GM03348 (cell line): ENCODE data around the gene PSMD3.
A peak's percentile ranks its signal among the peaks of the same experiment; 100 is the strongest.

Source experiments
- DNase-seq: peaks from one replicate; pipeline ENCODE4 v3.0.0; 2012; ENCODE audit warnings: low spot score

PSMD3 gene

DNA sequence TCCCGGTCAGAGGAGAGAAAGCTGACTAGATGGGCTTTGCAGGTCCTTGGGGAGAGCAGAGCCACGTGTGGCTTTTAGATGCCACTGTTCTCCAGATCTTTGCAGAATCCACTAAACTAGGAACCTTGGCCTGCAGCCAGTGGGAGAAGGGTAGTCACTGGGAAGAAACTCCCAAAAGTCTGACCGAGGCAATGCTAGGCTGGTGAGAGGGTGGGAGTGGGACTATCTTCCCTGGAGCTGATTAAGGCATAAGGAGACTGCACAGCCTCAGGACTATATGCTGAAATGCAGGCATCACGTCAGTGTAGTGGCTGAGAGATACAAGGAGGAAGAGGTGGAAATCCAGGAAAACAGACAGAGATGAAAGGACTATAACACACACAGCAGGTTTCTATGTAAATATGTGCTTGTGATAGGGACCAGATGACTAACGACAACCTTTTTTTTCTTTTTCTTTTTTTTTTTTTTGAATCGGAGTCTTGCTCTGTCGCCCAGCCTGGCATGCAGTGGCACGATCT, 20.0 kb upstream of the PSMD3 start:
- no peak for DNase-seq

DNA sequence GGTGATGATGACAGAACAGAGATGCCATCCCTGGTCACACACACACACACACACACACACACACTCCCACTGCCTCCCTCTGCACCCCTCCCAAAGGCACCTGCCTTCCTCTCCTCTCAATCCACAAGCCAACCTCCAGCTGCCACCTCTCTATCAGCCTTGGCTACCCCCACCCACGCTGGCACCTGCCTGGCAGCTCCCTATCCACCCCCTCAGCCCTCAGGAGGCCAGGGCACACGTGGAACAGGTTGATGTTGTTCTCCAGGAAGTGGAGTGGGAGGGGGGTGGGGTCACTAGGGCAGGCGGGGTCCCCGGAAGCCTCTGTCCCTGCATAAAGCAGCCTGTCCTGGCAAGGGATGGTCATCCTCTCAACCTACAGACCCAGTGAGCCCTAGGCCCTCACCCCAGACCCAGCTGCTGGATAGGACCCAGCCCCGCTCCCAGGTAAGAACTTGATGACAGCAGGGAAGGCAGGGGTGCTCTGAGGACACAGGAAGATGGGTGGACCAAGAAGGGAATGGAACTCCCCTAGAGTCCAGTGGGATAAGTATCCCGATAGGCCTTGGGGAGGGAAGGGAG, 17.9 kb upstream of the PSMD3 start, which contains the start of gene GSDMA:
GSDMA (plus strand) TSS at position 363 of the 579 bp plus-strand sequence. CDS start 2,684 bp downstream, outside the sequence.
- no peak for DNase-seq

DNA sequence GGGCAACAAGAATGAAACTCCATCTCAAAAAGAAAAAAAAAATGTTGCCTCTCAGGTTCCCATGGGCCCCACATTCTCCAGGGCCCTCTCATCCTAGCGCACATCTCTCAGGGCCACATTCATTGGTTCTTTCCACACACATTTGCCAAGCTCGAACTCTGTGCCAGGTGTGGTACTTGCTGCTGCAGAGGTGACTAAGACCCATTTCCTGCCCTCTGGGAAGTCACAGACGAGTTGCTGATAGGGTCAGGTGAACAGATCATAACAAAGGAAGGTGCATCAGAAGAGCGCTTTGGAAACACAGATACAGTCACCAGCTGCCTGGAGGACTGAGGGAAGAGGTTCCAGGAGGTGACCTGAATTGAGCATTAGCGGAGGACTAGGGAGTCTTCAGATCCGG, 16.8 kb upstream of the PSMD3 start:
- DNase-seq: no peak

DNA sequence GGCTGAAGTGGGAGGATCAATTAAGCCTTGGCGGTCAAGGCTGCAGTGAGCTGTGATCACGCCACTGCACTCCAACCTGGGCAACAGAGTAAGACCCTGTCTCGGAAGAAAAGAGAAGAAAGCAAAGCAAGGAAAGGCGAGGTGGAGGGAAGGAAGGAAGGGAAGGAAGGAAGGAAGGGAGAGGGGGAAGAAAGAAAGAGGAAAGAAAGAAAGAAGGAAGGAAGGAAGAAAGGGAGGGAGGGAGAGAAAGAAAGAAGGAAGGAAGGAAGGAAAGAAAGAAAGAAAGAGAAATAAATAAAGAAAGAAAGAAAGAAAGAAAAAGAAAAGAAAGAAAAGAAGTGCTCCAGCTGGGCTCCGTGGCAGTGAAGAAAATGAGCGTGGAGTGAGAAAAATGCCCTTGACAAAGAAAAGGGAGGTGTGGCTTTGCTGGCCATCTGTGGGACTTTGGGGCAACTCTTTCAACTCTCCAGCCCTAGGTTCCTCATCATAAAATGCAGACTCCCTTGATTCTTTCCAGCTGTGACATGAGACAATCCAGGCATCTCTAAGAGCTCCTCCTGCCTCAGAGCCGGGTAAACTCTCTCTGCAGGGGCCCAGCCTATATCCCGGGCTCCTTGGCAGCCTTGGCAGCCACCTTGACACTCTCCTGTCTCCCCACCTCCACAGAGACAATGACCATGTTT, 15.4 kb upstream of the PSMD3 start:
- no peak for DNase-seq

DNA sequence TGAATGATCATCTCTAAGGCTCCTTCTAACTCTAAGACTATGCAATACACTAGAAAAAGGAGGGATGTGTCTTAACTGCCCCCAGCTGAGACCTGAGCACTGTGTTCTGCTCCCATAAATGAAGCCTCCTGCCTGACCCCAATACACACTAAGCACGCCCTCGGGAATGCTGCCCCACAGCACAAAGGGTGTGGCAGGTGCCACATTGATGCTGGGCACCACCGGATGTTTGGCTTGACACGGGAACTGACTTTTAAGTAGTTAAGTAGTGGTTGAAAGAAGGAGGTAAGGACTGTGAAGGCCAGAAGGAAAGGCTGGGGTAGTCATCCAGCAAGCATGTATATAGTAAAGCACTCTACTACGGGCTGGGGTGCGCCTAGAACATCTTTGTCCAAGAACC, 13.8 kb upstream of the PSMD3 start:
- no peak for DNase-seq

DNA sequence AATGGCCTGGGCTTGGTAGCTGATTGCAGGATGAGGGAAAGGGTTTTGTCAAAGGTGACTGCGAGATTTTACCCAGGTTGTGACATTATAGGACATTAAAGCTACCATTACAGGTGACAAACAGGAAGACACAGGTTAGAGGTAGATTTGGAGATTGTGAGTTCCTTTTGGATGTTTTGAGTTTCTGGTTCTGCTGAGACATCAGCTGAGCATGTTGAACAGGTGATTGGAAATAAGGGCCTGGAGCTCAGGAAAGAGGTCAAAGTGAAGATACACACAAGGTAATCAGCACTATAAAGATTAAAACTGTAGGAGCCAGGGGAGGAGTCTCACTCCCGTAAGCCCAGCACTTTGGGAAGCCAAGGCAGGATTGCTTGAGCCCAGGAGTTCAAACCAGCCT, 11.8 kb upstream of the PSMD3 start:
- DNase-seq: no peak

DNA sequence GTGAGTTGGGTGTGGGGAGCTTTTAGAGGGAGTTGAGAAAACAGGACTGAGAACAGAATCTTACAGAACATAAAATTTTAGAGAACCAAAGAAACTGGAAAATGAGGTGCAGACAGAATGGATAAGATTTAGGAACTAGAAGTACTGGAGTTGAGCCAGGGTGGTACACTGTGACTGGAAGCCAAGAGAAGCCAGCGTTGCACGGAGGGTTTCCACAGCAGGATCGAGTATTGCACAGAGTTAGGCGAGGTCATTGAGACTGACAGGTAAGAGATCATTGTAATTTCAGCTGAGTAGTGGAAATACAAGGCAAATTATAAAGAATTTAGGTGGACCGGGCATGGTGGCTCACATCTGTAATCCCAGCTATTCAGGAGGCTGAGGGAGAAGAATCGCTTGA, 11.2 kb upstream of the PSMD3 start:
- no peak for DNase-seq

DNA sequence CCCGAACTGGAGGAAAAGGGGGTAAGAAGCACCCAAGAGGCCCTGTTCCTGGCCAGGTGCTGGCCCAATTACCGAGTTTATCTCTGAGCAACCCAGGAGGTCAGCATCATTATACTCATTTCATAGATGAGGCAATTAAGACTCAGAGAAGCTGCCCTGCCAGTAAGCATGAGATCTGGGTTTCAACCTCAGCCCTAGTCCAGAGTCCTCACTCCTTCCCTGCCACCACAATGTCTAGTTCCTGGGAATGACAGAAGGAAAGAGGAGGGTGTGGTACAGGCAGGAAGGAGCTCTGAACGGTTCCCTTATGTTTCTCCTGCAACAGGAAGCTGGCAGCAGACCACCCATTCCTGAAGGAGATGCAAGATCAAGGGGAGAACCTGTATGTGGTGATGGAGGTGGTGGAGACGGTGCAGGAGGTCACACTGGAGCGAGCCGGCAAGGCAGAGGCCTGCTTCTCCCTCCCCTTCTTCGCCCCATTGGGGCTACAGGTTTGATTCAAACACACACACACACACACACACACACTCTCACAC, 10.4 kb upstream of the PSMD3 start:
- no peak for DNase-seq

DNA sequence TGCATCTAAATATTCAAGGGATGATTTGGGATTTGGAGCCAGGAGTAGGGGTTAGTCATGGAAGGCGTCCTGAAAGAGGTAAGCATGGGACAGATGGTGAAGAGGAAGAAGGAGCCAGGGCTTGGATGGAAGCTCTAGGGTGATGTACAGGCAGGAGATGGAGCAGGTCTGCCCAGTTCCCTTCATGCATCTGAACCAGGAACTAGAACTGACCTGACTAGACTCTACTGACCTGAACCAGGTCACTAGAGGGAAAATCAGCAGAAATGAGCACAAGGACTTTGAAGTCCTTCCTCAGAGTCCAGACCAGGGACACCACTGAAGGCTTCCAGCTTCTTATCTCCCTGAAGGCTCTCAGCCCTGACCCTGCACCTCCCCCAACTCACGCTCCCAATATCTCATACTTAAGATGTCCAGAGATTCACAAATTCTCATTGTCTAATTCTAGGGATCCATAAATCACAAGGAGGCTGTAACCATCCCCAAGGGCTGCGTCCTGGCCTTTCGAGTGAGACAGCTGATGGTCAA, 9.5 kb upstream of the PSMD3 start:
- DNase-seq: no peak

DNA sequence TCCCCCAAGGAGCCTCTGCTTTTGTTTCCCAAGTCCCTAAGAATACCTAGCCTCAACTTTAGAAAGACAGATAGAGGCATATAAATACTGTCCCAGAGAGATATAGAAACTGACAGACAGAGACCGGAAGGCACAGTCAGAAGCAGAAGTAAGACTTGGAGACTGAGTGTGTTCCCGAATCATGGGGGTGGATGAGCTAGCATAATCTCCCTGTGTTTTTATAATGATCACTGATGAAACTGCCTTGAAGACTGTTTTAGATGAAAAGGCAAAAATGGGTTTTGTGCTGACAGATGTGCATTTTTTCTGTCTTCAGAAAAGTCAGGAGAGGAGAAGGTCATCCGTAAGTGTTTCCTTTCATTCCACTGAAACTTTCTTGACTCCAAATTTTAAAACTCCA, 8.3 kb upstream of the PSMD3 start:
- no peak for DNase-seq

DNA sequence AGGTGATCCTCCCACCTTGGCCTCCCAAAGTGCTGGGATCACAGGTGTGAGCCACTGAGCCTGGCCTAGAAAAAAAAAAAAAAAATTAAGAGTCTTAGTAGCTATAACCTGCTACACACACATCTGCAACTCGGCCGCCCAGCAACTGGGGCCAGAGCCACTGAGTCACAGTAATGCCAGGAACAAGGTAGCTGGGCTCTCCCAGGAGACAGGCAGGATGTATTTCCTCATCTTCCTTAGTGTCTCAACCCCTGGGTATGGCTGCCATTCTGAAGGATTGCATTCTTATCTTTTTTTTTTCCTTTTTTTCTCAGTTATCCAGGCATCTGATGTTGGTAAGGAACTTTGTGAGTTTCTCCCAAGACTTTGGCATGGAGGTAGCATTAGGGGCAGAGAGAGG, 7.1 kb upstream of the PSMD3 start:
- peak; percentile 53 for DNase-seq

DNA sequence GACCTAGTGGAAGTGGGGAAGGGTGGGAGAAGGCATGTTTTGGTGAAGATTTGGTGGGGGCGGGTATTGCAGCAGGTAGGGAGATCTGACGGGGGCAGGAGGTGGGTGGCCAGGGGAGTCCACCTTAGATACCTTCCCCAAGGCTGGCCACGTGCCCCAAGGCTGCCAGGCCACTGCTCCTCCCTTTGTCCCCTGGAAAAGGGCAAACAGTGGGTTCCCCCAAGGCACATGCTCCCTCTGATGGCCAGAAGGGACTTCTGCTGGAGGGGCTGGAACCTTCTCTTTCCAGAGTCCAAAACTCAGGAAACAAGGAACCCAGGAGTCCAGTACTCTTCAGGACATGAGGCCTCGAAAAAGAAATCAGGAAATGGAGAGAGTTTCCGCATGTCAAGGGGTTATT, 6.2 kb upstream of the PSMD3 start:
- no peak for DNase-seq

DNA sequence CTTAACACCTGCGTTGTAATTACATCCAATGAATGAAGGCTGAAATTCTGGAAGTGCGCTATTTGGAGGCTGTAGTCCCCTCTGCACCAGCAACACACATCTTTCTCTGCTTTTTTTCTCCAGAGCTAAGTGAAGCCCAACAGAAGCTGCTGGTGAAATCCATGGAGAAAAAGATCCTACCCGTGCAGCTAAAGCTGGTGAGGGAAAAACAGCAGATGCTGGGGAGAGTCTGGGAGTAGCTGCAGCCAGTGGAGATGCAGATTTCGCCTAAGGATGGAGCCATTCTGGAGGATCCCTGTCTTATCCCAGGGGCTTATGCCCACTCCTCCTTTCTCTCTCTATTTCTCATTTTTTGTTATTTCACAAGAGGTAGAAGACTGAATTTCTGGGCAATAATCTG, 4.8 kb upstream of the PSMD3 start:
- DNase-seq: no peak

DNA sequence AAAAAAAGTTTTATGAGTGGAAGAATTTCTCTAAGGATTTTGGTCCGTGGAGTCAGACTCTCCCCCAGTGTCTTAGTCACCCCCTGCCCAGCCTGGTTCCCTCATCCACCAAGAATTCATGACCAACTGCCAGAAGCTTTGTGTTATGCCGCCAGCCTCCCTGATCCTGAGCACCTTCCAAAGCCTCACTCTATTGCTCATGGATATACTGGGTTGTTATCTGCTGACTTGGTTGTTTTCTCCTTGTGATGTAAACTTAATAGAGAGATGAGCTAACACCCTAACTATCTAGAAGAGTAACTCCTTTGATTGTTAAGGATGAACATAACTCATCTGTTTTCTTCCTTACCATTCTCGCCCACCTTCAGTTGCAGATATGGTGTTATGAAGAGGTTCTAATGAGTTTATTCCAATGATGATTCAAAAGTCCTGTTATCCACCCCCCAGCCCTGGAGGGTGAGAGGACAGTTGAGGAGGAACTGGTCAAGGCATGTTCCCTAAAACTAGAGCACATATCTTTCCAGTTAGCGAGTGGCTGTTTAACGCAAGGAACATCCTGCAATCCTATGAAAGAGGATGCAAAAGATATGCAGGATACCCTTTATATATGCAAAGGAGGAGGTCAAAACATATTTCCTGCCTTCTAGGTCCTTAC, 1.5 kb upstream of the PSMD3 start:
- DNase-seq: peak; percentile 82

DNA sequence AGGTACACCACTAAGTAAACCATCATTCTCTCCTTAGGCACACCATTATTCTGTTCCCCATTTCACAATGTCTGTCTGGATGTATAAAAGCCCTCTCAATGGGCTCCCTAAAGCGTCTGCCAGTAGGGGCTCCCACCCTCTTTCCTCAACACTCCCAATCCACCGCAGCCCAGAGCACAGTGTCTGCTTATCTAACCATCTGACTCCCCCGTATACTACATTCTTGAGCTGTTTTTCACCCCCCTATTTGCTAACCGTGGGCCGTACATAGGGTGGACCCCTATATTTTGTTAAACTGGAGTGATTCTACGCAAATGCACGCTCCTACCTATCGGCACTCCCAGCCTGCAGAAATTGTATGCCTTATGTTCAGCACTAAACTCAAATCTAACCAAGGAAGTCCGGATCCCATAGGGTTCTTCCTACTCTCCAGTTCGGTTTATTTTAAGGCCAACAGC, 685 bp upstream of the PSMD3 start:
- peak; percentile 30 for DNase-seq

DNA sequence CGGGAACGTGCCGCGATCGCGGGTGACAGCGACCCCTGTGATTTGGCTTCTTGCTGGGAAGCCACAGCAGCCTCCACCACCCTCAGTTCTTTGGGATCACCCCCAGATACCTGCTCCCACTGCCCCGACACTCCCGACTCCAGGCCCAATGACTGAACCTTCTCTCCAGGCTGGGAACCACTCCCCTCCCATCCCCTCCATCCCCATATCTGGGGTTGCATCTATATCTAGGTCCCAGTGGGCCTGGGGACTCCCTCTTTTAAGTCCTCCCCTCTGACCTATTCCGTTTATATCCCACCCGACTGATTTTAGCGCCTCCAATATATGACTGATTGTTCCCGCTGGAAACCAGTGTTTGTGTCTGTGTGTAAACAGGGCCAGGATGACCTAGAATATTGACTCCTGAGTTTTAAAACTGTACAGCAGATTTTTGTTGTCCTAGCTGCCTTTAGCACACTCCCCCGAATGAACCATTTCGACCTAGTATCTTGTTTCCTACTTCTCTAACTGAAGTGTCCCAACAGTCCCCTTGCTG, 667 bp downstream of the PSMD3 start:
- peak; percentile 28 for DNase-seq

DNA sequence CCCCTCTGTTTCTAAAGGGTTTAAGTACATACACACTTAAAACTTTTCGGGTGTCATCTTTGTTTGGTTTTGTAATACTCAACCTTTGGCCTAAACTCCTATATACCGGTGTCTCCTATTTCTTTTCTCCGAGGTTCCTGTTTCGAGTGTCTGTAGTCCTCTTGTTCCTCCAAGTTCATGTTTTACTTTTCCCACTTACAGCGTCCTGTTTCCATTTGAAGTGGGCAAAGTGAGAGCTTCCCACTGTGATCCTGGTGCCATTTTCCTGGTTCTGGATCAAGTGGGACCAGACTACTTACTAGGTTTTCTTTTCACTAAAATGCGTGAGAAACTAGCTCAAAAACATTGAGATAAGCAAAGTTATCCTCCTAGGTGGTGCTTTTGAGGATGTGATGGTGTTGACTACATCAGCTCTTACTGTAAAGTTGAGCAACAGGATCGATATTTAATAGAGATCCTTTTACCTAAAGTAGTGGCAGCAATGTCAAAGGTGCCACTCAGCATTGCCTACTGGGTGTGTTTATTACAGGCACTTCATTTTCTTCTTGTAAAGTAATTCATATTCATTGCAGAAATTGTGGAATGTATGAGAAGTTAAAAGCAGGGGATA, 1.3 kb downstream of the PSMD3 start:
- DNase-seq: no peak

DNA sequence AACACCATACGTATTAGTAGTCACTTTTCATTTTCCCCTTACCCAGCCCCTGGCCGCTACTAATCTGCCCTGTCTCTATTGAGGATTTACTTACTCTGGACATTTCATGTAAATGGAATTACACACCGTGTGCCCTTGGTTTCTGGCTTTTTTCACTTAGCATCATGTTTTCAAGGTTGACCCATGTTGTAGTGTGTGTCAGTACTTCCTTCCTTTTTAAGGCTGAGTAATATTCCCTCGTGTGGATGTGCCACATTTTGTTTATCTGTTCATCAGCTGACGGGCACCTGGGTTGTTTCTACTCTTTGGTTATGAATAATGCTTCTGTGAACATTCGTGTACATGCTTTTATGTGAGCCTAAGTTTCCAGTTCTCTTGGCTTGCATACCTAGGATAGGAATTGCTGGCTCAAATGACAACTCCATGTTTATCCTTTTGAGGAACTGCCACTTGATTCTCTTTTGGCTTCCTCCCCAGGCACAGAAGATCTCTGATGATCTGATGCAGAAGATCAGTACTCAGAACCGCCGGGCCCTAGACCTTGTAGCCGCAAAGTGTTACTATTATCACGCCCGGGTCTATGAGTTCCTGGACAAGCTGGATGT, 7.7 kb downstream of the PSMD3 start:
- no peak for DNase-seq

DNA sequence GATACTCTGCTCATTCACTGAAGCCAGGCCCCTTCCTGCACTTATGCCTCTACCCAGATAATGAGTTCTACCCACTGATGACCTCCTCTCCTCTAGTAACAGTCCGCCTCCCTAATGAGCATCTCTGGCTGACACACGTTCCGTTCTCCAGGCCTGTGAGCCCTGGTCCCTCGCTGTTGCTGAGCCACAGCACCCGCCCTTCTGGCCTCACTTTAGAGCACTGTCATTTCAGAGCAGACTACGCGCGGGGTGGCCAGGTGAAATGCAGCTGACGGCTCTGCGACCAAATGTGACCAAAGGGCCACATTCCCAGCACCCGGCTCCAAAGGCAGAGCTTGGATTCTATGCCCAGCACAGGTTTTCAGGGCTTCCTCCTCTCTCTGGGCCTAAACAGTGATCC, 13.8 kb downstream of the PSMD3 start:
- no peak for DNase-seq

DNA sequence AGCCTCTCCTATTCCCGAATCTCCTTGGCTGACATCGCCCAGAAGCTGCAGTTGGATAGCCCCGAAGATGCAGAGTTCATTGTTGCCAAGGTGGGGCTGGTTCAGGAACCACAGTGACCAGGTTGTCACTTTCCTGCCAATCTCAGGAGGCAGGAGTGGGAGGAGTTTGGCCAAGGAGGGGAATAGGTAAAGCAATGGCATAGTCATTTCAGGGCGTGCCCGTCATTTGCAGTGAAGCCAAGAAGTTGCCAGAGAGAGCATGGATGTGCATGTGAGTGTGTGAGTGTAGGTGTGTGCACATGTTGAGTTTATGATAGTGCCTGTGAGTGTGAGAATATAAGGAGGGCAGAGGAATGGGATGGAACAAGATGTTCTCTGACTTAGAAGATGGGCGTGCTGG, 14.8 kb downstream of the PSMD3 start:
- DNase-seq: no peak

DNA sequence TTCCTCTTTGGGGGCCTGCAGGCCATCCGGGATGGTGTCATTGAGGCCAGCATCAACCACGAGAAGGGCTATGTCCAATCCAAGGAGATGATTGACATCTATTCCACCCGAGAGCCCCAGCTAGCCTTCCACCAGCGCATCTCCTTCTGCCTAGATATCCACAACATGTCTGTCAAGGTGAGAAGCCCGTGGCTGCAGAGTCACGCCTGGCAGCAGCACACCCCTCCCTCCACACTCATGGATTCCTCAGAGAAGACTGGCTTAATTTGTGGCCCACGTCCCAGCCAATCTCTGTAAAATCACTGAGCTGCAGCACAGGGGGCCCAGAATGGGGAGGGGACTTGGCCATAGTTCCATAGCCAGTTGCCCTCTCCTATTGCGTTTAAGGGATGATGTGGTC, 15.6 kb downstream of the PSMD3 start:
- DNase-seq: no peak

DNA sequence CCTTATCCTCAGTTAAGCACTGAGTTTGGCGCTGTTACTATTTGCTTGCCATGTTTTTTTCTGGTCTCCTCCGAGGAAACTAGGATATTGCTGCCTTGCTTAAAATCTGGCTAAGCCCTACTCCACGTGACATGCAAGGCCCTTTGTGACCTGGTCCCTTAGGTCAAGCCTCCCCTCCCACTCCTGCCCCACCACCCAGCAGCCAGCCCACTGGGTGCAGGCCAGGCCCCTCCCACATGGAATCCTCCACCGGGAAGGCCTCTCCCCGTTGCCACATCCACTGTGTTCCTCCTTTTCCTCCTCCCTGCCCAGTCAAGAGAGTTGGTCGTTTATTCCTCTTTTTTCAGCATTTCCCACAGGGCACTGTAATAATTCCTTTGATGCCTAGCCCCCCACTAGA, 16.2 kb downstream of the PSMD3 start:
- DNase-seq: no peak
